Ascending aorta (tissue), 2 donors: ENCODE results near the gene MYH7. TPM values are rescaled to one million over a fixed set of nuclear protein-coding genes. Genes with fewer than 3 reads are reported as not detected.

Source experiments
- DNase-seq, 2 donors: peaks; one replicate each; pipeline ENCODE4 v3.0.0-alpha.2; 2019; ENCODE audit warnings: low spot score in 2 of 2
- H3K27ac ChIP-seq, 2 donors: fragments of 200-600 bp; sonication (generic); one replicate each; pipeline ENCODE4 v1.5.1; 2016 to 2017; ENCODE audit warnings: mild to moderate bottlenecking in 1 of 2
- H3K27me3 ChIP-seq: fragments of 200-600 bp; sonication (generic); one replicate; pipeline ENCODE4 v1.5.1; 2017
- H3K36me3 ChIP-seq, 2 donors: fragments of 200-600 bp; sonication (generic); one replicate each; pipeline ENCODE4 v1.5.1; 2016
- H3K4me1 ChIP-seq, 2 donors: fragments of 200-600 bp; sonication (generic); one replicate each; pipeline ENCODE4 v1.5.1; 2016 to 2017; ENCODE audit warnings: mild to moderate bottlenecking in 1 of 2
- H3K4me3 ChIP-seq, 2 donors: fragments of 200-600 bp; sonication (generic); one replicate each; pipeline ENCODE4 v1.5.1; 2016 to 2017; ENCODE audit warnings: mild to moderate bottlenecking in 1 of 2
- H3K9me3 ChIP-seq, 2 donors: fragments of 200-600 bp; sonication (generic); one replicate each; pipeline ENCODE4 v1.5.1; 2016
- intact Hi-C: fragments of 100-400 bp; cut with DNase I; formaldehyde crosslinking; loops from one replicate; pipeline ENCODE4 v1.15.1; 2023
- total RNA-seq: library from RNA; depleted of rRNA; stranded (reverse); fragments of >200 nt; gene quantifications from one replicate; pipeline ENCODE4 v1.1.0, GENCODE V29; 2016
- TF ChIP-seq, protein P1 (sequence below), 3 experiments: fragments of 200-600 bp in 2 of 3; fragments of 450-650 bp in 1 of 3; sonication (generic) in 2 of 3; IDR thresholded peaks; one replicate each; pipeline ENCODE4 v1.5.1; 2016 to 2019; ENCODE audit warnings: antibody characterized with exemption in 3 of 3, mild to moderate bottlenecking in 1 of 3, moderate library complexity in 1 of 3

Gene MYH7
- total RNA-seq, 1 donor from 2014 or later = not detected

DNA sequence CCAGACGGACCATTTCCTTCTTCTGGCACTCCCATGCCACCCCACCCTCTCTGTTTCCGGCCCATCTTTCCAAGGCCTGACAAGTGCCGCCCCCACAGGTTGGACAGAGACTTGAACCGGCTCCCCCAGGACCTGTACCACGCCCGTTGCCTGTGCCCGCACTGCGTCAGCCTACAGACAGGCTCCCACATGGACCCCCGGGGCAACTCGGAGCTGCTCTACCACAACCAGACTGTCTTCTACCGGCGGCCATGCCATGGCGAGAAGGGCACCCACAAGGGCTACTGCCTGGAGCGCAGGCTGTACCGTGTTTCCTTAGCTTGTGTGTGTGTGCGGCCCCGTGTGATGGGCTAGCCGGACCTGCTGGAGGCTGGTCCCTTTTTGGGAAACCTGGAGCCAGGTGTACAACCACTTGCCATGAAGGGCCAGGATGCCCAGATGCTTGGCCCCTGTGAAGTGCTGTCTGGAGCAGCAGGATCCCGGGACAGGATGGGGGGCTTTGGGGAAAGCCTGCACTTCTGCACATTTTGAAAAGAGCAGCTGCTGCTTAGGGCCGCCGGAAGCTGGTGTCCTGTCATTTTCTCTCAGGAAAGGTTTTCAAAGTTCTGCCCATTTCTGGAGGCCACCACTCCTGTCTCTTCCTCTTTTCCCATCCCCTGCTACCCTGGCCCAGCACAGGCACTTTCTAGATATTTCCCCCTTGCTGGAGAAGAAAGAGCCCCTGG is 59.8 kb downstream of the MYH7 start:
- Histone ChIP-seq H3K27ac (no peak overlapping the region), H3K9me3 (no peaks in the 10 kb centered on the region), H3K4me3 (no peak overlapping the region), H3K36me3 (no peaks in the 10 kb centered on the region), H3K27me3 (no peaks in the 10 kb centered on the region), H3K4me1 (no peaks in the 10 kb centered on the region)
- DNase-seq = no peak
- intact Hi-C loops = no loop called here
- TF ChIP-seq, protein P1, sequence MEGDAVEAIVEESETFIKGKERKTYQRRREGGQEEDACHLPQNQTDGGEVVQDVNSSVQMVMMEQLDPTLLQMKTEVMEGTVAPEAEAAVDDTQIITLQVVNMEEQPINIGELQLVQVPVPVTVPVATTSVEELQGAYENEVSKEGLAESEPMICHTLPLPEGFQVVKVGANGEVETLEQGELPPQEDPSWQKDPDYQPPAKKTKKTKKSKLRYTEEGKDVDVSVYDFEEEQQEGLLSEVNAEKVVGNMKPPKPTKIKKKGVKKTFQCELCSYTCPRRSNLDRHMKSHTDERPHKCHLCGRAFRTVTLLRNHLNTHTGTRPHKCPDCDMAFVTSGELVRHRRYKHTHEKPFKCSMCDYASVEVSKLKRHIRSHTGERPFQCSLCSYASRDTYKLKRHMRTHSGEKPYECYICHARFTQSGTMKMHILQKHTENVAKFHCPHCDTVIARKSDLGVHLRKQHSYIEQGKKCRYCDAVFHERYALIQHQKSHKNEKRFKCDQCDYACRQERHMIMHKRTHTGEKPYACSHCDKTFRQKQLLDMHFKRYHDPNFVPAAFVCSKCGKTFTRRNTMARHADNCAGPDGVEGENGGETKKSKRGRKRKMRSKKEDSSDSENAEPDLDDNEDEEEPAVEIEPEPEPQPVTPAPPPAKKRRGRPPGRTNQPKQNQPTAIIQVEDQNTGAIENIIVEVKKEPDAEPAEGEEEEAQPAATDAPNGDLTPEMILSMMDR (IDR thresholded peaks at IDR 0.05) = no peak

DNA sequence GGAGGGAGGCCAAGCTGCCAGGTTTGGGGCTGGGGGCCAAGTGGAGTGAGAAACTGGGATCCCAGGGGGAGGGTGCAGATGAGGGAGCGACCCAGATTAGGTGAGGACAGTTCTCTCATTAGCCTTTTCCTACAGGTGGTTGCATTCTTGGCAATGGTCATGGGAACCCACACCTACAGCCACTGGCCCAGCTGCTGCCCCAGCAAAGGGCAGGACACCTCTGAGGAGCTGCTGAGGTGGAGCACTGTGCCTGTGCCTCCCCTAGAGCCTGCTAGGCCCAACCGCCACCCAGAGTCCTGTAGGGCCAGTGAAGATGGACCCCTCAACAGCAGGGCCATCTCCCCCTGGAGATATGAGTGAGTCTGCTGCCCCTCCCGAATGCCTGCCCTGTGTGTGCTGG is 62.4 kb downstream of the MYH7 start:
- H3K27me3 ChIP-seq = no peaks in the 10 kb centered on the region
- no peak overlapping the region for H3K4me3 ChIP-seq
- no peak for DNase-seq
- H3K9me3 ChIP-seq = no peaks in the 10 kb centered on the region
- TF ChIP-seq, protein P1 (IDR thresholded peaks at IDR 0.05) = no peak
- intact Hi-C loops = no loop called here
- H3K36me3 ChIP-seq = no peaks in the 10 kb centered on the region
- H3K27ac ChIP-seq = no peak overlapping the region
- H3K4me1 ChIP-seq = no peaks in the 10 kb centered on the region

DNA sequence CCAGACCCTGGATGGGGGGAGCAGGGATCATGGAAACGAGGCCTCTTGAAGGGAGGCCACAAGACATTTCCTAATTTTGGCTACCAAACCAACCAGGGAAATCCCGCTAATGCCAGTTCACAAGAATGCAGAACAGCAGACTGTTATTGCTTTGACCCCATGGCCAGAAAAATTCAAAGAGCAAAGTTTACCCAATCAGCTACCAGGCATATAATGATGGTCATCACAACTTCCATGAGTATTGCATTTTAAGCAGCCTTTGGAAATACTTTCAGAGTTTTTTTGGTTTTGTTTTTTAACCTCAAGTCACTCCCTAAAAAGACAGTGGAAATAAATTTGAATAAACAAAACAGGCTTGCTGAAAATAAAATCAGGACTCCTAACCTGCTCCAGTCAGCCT is 63.0 kb downstream of the MYH7 start, which contains the start of gene IL25:
Gene IL25 (plus strand): TSS at position 301 of the 400 bp plus-strand sequence.
- no peak for DNase-seq
- Histone ChIP-seq H3K27ac (no peak within 1 kb of the TSS), H3K9me3 (no peaks in the 10 kb centered on the region), H3K4me1 (no peaks in the 10 kb centered on the region), H3K4me3 (no peak within 1 kb of the TSS), H3K27me3 (no peaks in the 10 kb centered on the region), H3K36me3 (no peaks in the 10 kb centered on the region)
- intact Hi-C loops = no loop called here
- TF ChIP-seq, protein P1 (IDR thresholded peaks at IDR 0.05) = no peak

DNA sequence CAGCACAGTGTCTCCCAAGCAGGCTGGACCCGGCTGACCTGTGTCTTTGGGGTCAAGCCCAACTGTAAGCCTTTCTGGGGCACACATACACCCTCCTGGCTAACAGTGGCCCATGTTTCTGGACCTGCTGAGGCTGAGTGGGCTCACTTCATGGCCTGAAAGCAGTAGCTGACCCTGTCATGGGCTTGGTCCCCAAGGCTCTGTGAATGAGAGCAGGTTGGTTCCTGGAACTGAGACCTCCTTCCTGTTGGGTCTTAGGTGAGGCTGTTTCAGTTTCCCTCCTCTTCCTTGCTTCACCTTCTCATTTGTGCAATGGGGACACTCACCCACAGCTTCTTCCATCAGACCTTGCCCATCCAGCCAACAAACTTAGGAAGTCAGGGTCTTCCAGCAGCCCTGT is 63.6 kb downstream of the MYH7 start:
- H3K36me3 ChIP-seq = no peaks in the 10 kb centered on the region
- H3K9me3 ChIP-seq = no peaks in the 10 kb centered on the region
- TF ChIP-seq, protein P1 (IDR thresholded peaks at IDR 0.05) = no peak
- no peak overlapping the region for H3K27ac ChIP-seq
- no peak for DNase-seq
- H3K4me3 ChIP-seq = no peak overlapping the region
- H3K4me1 ChIP-seq = no peaks in the 10 kb centered on the region
- intact Hi-C loops = no loop called here
- H3K27me3 ChIP-seq = no peaks in the 10 kb centered on the region

DNA sequence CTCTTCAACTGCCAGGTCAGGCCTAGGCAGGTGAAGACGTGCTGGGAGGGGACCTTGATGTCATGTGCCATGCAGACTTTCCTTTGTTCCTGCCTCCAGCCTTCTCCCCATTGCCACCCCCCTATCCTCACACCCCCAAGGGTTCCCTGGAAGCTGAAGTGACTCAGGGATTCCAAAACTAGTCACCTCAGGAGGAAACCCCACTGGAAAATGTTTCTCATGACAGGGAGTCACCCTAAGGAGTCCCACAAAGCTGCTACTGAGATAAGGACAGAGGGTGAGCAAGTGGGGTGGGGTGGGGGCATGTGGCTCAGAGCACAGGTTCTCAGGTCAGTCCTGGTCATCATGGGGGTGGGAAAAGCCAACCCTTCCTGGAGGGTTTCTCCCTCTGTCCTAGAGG is 65.2 kb downstream of the MYH7 start:
- Histone ChIP-seq H3K4me3 (no peak overlapping the region), H3K27me3 (no peaks in the 10 kb centered on the region), H3K36me3 (no peaks in the 10 kb centered on the region), H3K9me3 (no peaks in the 10 kb centered on the region), H3K27ac (no peak overlapping the region), H3K4me1 (peaks cover 0 to 4% of the 10 kb centered on the region in 2 donors)
- intact Hi-C loops = no loop called here
- TF ChIP-seq, protein P1 (IDR thresholded peaks at IDR 0.05) = no peak
- no peak for DNase-seq
